ENCODE data around the gene SEPTIN10.

SEPTIN10 gene

DNA sequence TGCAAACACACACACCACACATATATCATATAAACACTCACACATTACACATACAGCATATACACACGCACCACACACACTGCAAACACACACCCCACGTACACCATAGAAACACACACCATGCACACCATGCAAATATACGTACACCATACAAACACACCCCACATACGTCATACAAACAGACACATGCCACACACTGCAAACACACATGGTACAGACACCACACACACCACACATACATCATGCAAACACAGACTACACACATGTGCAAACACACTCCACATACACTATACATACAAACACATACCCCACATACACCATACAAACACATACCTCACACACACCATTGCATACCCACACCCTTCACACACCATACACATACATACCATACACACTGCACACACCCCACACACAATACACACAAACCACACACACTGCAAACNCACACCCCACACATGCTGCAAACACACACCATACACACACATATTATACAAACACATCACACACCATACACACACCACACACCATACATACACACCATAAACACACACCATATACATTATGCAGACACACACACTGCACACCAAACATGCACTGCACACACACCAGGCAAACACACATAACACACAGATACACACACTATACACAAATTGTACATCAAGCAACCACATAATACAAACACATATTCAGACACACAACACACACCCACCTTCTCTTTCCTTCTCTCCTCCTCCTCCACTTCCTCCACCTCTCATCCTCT lies 120.4 kb downstream of the SEPTIN10 start:
- DNase-seq: no peak
